K562 (cell line): ENCODE data around the gene CLIP4. TPM values are rescaled to one million over a fixed set of nuclear protein-coding genes. Genes with fewer than 3 reads are reported as not detected.

Experiments
- ATAC-seq: fragments of 200-7000 bp; cut with Tn5 transposase; 3 replicates; pipeline ENCODE4 v1.9.1; 2020; ENCODE audit warnings: moderate library complexity
- BruUV-seq: library from RNA; stranded (reverse); fragments of 400-500 nt; replicated peaks from 2 replicates; lab custom pipeline; 2021; lab: Mats Ljungman, UMichigan
- CTCF ChIA-PET: fragments of 300-600 bp; formaldehyde crosslinking; extraction: SDS; loops from one replicate; lab custom pipeline; 2021; ENCODE audit warnings: low intra/inter-chr PET ratio; lab: Yijun Ruan, JAX
- POLR2A ChIA-PET: fragments of 300-600, 350-650 bp; sonication (Branson Sonifier 250); formaldehyde crosslinking; extraction: SDS; loops from one replicate; lab custom pipeline; 2021; ENCODE audit warnings: antibody characterized with exemption, inconsistent platforms; lab: Yijun Ruan, JAX
- DNase-seq, 4 experiments: peaks; one replicate each; pipeline versions ENCODE4 v3.0.0 to v3.0.0-alpha.2; 2011 to 2018; ENCODE audit warnings: low spot score in 3 of 4, mixed read lengths in 3 of 4; ENCODE audit errors: extremely low read depth in 1 of 4
- FAIRE-seq: peaks from 2 replicates; lab custom pipeline; 2011; peaks lifted over from hg19 to GRCh38; lab: Jason Lieb, UNC
- H2AFZ ChIP-seq: 2 replicates; pipeline ENCODE4 v1.6.0; 2011; ENCODE audit warnings: low read depth, low read length, control low read depth, inconsistent platforms
- H3K27ac ChIP-seq: fragments of 200-600 bp; 3 replicates; pipeline ENCODE4 v1.8.0; 2011; ENCODE audit warnings: low read depth, mild to moderate bottlenecking, control low read depth, inconsistent platforms, low read length, moderate library complexity, mixed read lengths; ENCODE audit errors: extremely low read depth
- H3K27me3 ChIP-seq, 2 experiments: fragments of 300-600 bp in 1 of 2; 2 replicates in 1 of 2; 3 replicates in 1 of 2; pipeline versions ENCODE4 v1.6.0 to v1.8.0; 2011; ENCODE audit warnings: inconsistent platforms in 2 of 2, low read length in 2 of 2, mild to moderate bottlenecking in 1 of 2, mixed read lengths in 1 of 2, moderate library complexity in 1 of 2; ENCODE audit not compliant: control insufficient read depth in 2 of 2, insufficient read depth in 2 of 2
- H3K36me3 ChIP-seq: fragments of 300-600 bp; 3 replicates; pipeline ENCODE4 v1.8.0; 2011; ENCODE audit warnings: mild to moderate bottlenecking, low read length, inconsistent platforms; ENCODE audit not compliant: control insufficient read depth, insufficient read depth
- H3K4me1 ChIP-seq, 2 experiments: fragments of 200-600 bp in 1 of 2; replicated peaks in 1 of 2; 2 replicates in 1 of 2; 3 replicates in 1 of 2; pipeline versions ENCODE4 v1.5.1 to v1.8.0; 2011; ENCODE audit warnings: inconsistent platforms in 2 of 2, low read length in 2 of 2, mild to moderate bottlenecking in 1 of 2, mixed read lengths in 1 of 2, moderate library complexity in 1 of 2; ENCODE audit not compliant: control insufficient read depth in 2 of 2, insufficient read depth in 2 of 2
- H3K4me2 ChIP-seq: 2 replicates; pipeline ENCODE4 v1.6.1; 2011; ENCODE audit warnings: low read length, control low read depth, inconsistent platforms, mixed read lengths; ENCODE audit not compliant: insufficient read depth
- H3K4me3 ChIP-seq: fragments of 200-600 bp; sonication (generic), shearing (Covaris generic); 2 replicates; pipeline ENCODE4 v1.5.1; 2016; ENCODE audit warnings: control low read depth, inconsistent platforms
- H3K79me2 ChIP-seq: fragments of 200-600 bp; 3 replicates; pipeline ENCODE4 v1.8.0; 2011; ENCODE audit warnings: low read length, inconsistent platforms; ENCODE audit not compliant: control insufficient read depth, insufficient read depth
- H3K9ac ChIP-seq, 2 experiments: 2 replicates each; pipeline versions ENCODE4 v1.6.0 to v1.6.1; 2011; ENCODE audit warnings: low read depth in 2 of 2, low read length in 2 of 2, control low read depth in 1 of 2, inconsistent platforms in 1 of 2, mild to moderate bottlenecking in 1 of 2, mixed read lengths in 1 of 2; ENCODE audit not compliant: insufficient read depth in 1 of 2
- H3K9me1 ChIP-seq: one replicate; pipeline ENCODE4 v1.6.0; 2011; ENCODE audit warnings: inconsistent platforms, mild to moderate bottlenecking, low read length, moderate library complexity; ENCODE audit not compliant: control insufficient read depth, insufficient read depth
- H3K9me3 ChIP-seq: replicated peaks from 2 replicates; pipeline ENCODE4 v1.5.1; 2011; ENCODE audit warnings: low read depth, low read length, inconsistent platforms; ENCODE audit not compliant: control insufficient read depth, insufficient read depth
- H4K20me1 ChIP-seq: replicated peaks from 2 replicates; pipeline ENCODE4 v1.6.1; 2011; ENCODE audit warnings: low read length, inconsistent platforms, mixed read lengths; ENCODE audit not compliant: control insufficient read depth, insufficient read depth
- ARID1B ChIP-seq: fragments of 450-650 bp; IDR thresholded peaks from 2 replicates; pipeline ENCODE4 v1.6.1; 2016; ENCODE audit warnings: antibody characterized with exemption, mild to moderate bottlenecking, inconsistent platforms
- CEBPB ChIP-seq: fragments of 450-650 bp; IDR thresholded peaks from 2 replicates; pipeline ENCODE4 v1.6.1; 2016; ENCODE audit warnings: missing genetic modification characterization, missing compliant biosample characterization
- CSDE1 ChIP-seq, 2 experiments: fragments of 450-650 bp; IDR thresholded peaks; 2 replicates each; pipeline ENCODE4 v1.6.1; 2016; ENCODE audit warnings: mild to moderate bottlenecking in 1 of 2
- FOSL1 ChIP-seq: fragments of 200-800 bp; sonication (Bioruptor generic); conservative IDR thresholded peaks from 2 replicates; pipeline ENCODE4 v1.6.1; 2016; ENCODE audit warnings: missing genetic modification characterization, missing compliant biosample characterization
- GTF2A2 ChIP-seq: IDR thresholded peaks from 2 replicates; pipeline ENCODE4 v1.6.1; 2016; ENCODE audit warnings: mild to moderate bottlenecking, missing genetic modification characterization, missing compliant biosample characterization
- IFI16 ChIP-seq: fragments of 250-450 bp; sonication (Bioruptor Pico); IDR thresholded peaks from 2 replicates; pipeline ENCODE4 v2.1.2; 2022; ENCODE audit warnings: mild to moderate bottlenecking, inconsistent platforms
- NCOR1 ChIP-seq: fragments of 450-650 bp; IDR thresholded peaks from 2 replicates; pipeline ENCODE4 v1.6.1; 2016; ENCODE audit warnings: mild to moderate bottlenecking, moderate library complexity
- NFE2 ChIP-seq: IDR thresholded peaks from 2 replicates; pipeline ENCODE4 v1.6.1; 2014; ENCODE audit warnings: antibody characterized with exemption, low read depth
- SMARCE1 ChIP-seq: fragments of 450-650 bp; IDR thresholded peaks from 2 replicates; pipeline ENCODE4 v1.7.1; 2016; ENCODE audit warnings: mild to moderate bottlenecking
- U2AF1 ChIP-seq: fragments of 200-400 bp; formaldehyde crosslinking; optimal IDR thresholded peaks from 2 replicates; pipeline ENCODE3; 2017; ENCODE audit warnings: mild to moderate bottlenecking, low read depth, low read length, moderate library complexity
- WHSC1 ChIP-seq: IDR thresholded peaks from one replicate; pipeline ENCODE4 v1.6.1; 2012; ENCODE audit warnings: low read length, control low read depth, inconsistent platforms
- ZNF561 ChIP-seq: fragments of 450-650 bp; formaldehyde crosslinking; conservative IDR thresholded peaks from 2 replicates; pipeline ENCODE4 v1.4.0; 2020; ENCODE audit warnings: mild to moderate bottlenecking, moderate library complexity
- ZNF589 ChIP-seq: fragments of 200-800 bp; sonication (Bioruptor generic); IDR thresholded peaks from 2 replicates; pipeline ENCODE4 v1.6.1; 2016; ENCODE audit warnings: low read depth, missing genetic modification characterization, missing compliant biosample characterization
- WGBS: fragments of 100-300 bp; shearing (Covaris generic); methylation state at CpG from one replicate; pipeline ENCODE4 v1.1.6; 2016; ENCODE audit warnings: low coverage, mixed read lengths; ENCODE audit not compliant: insufficient coverage; ENCODE audit errors: missing lambda C conversion rate; 5-methylcytosine and 5-hydroxymethylcytosine counted together
- in situ Hi-C: fragments of 300-500 bp; cut with MboI; formaldehyde crosslinking; loops from 4 replicates; pipeline ENCODE4 v1.15.0; 2018; ENCODE audit warnings: inconsistent platforms, mixed read lengths
- intact Hi-C: fragments of 100-400 bp; cut with micrococcal nuclease; formaldehyde crosslinking; loops from 2 replicates; pipeline ENCODE4 v1.14.2; 2022
- polyA plus RNA-seq, 8 experiments: library from polyadenylated mRNA; depleted of rRNA in 4 of 8; stranded (reverse) in 5 of 8; unstranded in 3 of 8; fragments of >200 nt; fragmentation: Nextera tagmentation in 2 of 8; fragmentation: Illumina TruSeq in 1 of 8; extraction: Ambion mirVana in 2 of 8; extraction: Trizol in 1 of 8; gene quantifications; 2 replicates each; pipeline versions ENCODE4 v1.2.1 to v1.2.3, GENCODE V29; 2011 to 2014; ENCODE audit warnings: inconsistent platforms in 1 of 8, missing spikeins in 1 of 8
- total RNA-seq, 7 experiments: library from RNA; depleted of rRNA in 6 of 7; stranded (reverse); fragments of >200 nt in 6 of 7; fragmentation: Illumina TruSeq in 2 of 7; extraction: Trizol in 2 of 7; gene quantifications; 2 replicates each; pipeline versions ENCODE4 v1.2.1 to v1.2.3, GENCODE V29; 2011 to 2021; ENCODE audit warnings: low replicate concordance in 1 of 7
- TF ChIP-seq, protein P1 (sequence below): IDR thresholded peaks from 2 replicates; pipeline ENCODE4 v1.6.1; 2011; ENCODE audit not compliant: insufficient read length; ENCODE audit errors: extremely low read depth
- TF ChIP-seq, protein P2 (sequence below), 2 experiments: IDR thresholded peaks; 2 replicates each; pipeline ENCODE4 v1.6.1; 2012; ENCODE audit warnings: improper control_type of control experiment in 2 of 2, low read depth in 2 of 2, low read length in 2 of 2, borderline replicate concordance in 1 of 2

The CLIP4 gene
- total and polyA plus RNA-seq, 9 of the 15 experiments (the other 6 are each of a cell fraction or from before 2014, with no cell fraction given) = 0.03 to 0.38 (median 0.13) TPM; not detected in 5

DNA sequence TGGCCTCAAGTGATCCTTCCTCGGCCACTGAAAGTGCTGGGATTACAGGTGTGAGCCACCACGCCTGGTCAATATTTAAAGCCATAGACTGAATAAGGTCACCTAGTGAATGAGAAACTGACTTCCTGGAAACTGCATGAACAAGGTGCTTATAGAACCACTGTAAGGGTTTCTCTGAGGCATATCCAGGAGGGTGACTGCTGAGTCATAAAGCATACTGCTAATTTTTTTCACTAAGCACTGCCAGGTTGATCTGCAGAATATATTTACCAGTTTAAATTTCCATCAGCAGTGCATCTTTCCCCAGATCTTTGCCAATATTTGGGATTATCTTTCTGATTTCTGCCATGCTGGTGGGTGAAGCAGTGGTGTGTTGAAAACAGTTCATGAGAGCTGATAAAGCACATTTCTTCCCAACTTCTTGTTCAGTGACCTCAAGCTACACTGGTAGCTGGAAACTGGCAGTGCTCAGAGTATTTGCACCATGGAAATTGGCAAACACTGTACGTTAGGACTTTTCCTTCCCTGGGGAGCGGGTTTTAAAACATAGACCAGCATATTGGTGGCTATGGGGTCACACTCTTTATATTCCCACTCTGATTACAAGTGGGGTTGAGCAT, 4.2 kb upstream of the CLIP4 start:
- no peak overlapping the region for H3K27ac ChIP-seq
- in situ Hi-C loops (no loop called here), intact Hi-C loops (no loop called here)
- no TSS peak for BruUV-seq
- no peak overlapping the region for H2AFZ ChIP-seq
- TF ChIP-seq ZNF589 (CRISPR knock-in tag) (no peak), FOSL1 (0 out of 2 replicates have a peak, but pooled peaks have one; percentile 15), NFE2 (peak; percentile 12; the same call in 1 of the 2 replicates)
- CTCF ChIA-PET = no interaction called here
- H3K79me2 ChIP-seq = no peaks in the 10 kb centered on the region
- no peaks in the 10 kb centered on the region for H3K9me3 ChIP-seq
- peaks cover 11 to 24% of the 10 kb centered on the region in 2 experiments for H3K27me3 ChIP-seq
- 2% methylated on average over 4 of the region's 4 CpGs for WGBS
- no peak overlapping the region for H3K4me3 ChIP-seq
- DNase-seq (no peak), ATAC-seq (no peak), FAIRE-seq (no peak)
- H3K36me3 ChIP-seq = no peaks in the 10 kb centered on the region
- POLR2A ChIA-PET = no interaction called here
- H3K9ac ChIP-seq = no peak overlapping the region
- H3K9me1 ChIP-seq = peaks cover 2% of the 10 kb centered on the region
- H3K4me1 ChIP-seq = peaks cover 2 to 6% of the 10 kb centered on the region in 2 experiments; a peak in 1 of 5 replicates
- no peaks in the 10 kb centered on the region for H4K20me1 ChIP-seq
- H3K4me2 ChIP-seq = no peak overlapping the region

DNA sequence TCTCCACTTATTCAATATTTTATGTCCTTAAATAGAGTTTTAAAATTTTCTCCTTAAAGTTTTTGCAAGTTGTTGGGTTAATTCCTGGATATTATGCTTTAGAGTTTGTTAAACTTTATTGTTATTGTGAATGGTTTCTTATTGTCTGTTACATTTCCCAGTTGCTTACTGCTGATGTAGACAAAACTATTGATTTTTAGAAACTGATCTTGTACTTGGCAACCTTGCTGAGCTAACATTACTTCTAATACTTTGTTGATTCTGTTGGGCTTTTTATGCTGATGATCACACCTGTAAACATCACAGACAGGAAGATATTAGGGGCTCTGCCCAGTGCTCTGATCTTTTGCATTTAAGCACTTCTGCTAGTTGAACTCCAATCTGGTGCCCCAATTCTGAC, 2.8 kb upstream of the CLIP4 start:
- Histone ChIP-seq H3K79me2 (no peaks in the 10 kb centered on the region), H3K9me3 (no peaks in the 10 kb centered on the region), H3K4me1 (peaks cover 5 to 6% of the 10 kb centered on the region in 2 experiments; a peak in 3 of 5 replicates), H2AFZ (no peak overlapping the region), H3K9me1 (no peaks in the 10 kb centered on the region), H3K27ac (no peak overlapping the region), H4K20me1 (no peaks in the 10 kb centered on the region), H3K36me3 (no peaks in the 10 kb centered on the region), H3K27me3 (peaks cover 19 to 29% of the 10 kb centered on the region in 2 experiments), H3K4me3 (no peak overlapping the region), H3K4me2 (no peak overlapping the region), H3K9ac (no peak overlapping the region)
- in situ Hi-C loops = no loop called here
- POLR2A ChIA-PET = no interaction called here
- CTCF ChIA-PET = no interaction called here
- FAIRE-seq = no peak
- no peak for ATAC-seq
- no TSS peak for BruUV-seq
- intact Hi-C loops = no loop called here
- DNase-seq = no peak
- TF ChIP-seq CEBPB (tag) (no peak), ZNF561 (CRISPR knock-in tag) (no peak), CSDE1 (IDR thresholded peaks at IDR 0.05) (no peak), U2AF1 (no peak), GTF2A2 (tag) (no peak), ARID1B (no peak), IFI16 (no peak), SMARCE1 (no peak), NCOR1 (no peak), WHSC1 (no peak)
- TF ChIP-seq, protein P1, sequence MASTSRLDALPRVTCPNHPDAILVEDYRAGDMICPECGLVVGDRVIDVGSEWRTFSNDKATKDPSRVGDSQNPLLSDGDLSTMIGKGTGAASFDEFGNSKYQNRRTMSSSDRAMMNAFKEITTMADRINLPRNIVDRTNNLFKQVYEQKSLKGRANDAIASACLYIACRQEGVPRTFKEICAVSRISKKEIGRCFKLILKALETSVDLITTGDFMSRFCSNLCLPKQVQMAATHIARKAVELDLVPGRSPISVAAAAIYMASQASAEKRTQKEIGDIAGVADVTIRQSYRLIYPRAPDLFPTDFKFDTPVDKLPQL = no peak
- TF ChIP-seq, protein P2, sequence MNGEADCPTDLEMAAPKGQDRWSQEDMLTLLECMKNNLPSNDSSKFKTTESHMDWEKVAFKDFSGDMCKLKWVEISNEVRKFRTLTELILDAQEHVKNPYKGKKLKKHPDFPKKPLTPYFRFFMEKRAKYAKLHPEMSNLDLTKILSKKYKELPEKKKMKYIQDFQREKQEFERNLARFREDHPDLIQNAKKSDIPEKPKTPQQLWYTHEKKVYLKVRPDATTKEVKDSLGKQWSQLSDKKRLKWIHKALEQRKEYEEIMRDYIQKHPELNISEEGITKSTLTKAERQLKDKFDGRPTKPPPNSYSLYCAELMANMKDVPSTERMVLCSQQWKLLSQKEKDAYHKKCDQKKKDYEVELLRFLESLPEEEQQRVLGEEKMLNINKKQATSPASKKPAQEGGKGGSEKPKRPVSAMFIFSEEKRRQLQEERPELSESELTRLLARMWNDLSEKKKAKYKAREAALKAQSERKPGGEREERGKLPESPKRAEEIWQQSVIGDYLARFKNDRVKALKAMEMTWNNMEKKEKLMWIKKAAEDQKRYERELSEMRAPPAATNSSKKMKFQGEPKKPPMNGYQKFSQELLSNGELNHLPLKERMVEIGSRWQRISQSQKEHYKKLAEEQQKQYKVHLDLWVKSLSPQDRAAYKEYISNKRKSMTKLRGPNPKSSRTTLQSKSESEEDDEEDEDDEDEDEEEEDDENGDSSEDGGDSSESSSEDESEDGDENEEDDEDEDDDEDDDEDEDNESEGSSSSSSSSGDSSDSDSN (IDR thresholded peaks at IDR 0.05; ENCODE audit: borderline replicate concordance in 1 of 2, low read depth in 2 of 2, low read length in 2 of 2) = no peak
